Activated CD4-positive, alpha-beta T cell treated with anti-CD3 and anti-CD28 coated beads, Interleukin-2, amount 50 U/mL, for 4 hours (primary cell): ENCODE measurements around the gene CAMK1D.

Experiments
- DNase-seq, 2 experiments: peaks; one replicate each; pipeline ENCODE4 v3.0.0-alpha.2; 2020

CAMK1D gene

DNA sequence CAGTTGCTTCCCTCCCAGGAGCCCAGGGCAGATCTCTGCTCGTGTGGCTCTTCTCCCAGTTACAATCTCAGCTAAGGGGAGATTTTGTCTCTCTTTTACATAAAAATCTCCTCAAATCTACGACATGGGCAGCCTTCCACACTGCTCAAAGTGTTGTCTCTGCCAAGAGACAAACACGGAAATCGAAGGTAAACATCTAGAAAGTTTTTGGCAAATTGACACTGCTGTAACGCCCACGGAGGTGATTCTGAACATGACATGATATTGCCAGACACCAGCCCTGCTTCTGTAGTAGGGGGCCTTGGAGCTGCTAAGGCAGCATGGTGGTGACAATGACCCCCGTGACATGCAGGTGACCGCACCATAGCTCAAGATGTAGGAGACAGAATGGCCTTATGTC is 523.8 kb downstream of the CAMK1D start:
- no peak for DNase-seq

DNA sequence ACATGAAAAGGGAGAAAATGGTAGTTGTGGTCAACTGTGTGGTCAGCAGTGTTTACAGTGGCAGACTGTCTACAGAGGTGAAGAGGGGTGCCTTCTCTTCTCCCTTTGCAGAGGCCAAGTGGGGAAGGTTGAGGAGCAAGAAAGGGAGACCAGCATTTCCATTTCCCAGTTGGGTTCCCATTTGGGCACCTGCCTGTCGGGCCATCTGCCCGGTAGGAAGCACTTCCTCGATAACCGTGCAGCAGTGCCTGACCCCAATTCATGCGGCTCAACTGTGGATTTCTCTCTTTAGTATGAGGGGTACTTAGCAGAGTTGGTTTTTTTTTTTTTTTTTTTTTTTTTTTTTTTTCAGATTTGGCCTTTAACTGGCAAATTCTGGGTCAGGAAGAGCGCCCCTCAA is 525.2 kb downstream of the CAMK1D start:
- no peak for DNase-seq

DNA sequence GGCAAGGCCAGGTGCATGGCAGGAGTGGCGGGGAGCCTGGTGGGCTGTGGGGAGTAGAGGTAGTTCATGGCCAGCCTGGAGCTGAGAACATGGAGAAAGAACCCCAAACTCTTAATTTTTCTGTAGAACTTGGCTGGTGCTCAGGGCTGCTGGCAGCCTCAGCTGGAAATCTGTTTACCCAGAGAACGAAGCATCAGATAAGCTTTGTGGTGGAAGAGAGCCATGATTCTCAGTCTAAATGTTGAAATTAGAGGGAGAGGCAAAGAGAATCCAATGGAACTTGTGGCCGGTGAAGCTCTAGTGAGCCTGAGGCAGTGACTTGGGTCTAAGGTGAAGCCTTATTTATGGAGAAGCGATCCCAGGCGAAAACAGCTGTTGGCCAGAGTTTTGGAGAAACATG is 525.8 kb downstream of the CAMK1D start:
- DNase-seq = no peak

DNA sequence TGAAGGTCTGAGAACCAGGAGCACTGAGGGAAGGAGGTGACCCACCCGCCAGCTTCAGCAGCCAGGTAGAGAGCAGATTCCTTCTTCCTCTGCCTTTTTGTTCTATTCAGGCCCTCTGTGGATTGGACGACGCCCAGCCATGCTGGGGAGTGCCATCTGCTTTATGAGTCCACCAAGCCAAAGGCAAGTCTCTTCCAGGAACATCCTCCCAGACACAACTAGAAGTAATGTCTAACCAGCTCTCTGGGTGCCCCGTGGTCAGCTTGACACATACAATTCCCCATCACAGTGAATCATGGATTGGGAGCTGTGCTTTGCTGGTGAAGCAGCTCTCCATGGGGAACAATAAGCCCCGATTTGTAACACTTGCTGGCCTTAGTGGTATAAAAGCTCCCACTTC is 526.9 kb downstream of the CAMK1D start:
- no peak for DNase-seq

DNA sequence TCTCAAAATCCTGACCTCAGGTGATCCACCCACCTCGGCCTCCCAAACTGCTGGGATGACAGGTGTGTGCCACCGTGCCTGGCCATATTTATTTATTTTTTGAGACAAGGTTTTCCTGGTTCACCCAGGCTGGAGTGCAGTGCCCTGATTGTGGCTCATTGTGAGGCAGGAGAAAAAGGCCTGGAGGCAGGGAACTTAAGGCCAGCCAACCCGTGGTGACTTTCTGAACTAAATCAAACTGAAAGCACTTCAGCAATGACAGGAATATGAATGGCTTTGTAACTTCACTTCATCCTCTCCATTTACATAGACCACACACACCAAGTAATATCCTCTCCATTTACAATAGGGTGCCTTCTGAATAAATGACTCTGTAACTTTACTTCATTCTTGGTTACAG is 527.8 kb downstream of the CAMK1D start:
- DNase-seq = no peak

DNA sequence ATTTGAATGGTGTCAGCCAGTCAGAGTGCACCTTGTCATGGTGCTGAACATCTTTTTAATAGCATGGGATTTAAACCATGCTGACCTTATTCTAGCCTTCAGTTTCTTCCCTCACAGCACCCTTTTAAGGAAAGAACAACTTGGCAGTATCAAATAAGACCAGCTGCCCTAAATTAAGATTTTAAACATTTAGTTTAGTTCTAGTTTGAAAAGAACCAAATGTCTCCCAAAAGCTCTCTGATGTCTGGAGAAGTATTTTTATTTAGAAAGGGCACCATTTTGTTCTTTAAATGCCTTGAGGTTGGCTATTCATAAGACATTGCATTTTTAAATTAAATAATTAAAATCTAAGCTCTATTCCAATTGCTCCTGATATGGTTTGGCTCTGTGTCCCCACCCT is 531.1 kb downstream of the CAMK1D start:
- DNase-seq = no peak

DNA sequence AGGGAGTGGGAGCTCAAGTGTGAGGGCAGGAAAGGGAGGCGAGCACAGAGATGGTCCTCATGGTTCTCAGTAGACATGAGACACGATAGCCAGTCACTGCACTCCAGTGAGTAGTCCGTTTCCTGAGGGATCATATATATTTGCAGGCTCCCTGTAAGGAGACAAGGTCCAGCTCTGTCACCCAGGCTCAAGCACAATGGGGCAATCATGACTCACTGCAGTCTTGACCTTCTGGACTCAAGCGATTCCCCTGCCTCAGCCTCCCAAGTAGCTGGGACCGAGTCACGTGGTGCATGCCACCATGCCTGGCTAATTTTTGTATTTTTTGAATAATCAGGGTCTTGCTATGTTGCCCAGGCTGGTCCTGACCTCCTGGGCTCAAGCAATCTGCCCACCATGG is 535.5 kb downstream of the CAMK1D start:
- DNase-seq = no peak
